SK-N-SH (cell line): Measurements from ENCODE around the gene KIF1A. TPM values are rescaled to one million over a fixed set of nuclear protein-coding genes. Genes with fewer than 3 reads are reported as not detected.

Experiments
- CTCF ChIA-PET: fragments of 300-600, 350-600 bp; formaldehyde crosslinking; extraction: SDS; loops from one replicate; lab custom pipeline; 2021; lab: Yijun Ruan, JAX
- POLR2A ChIA-PET: fragments of 350-600 bp; sonication (Branson Sonifier 250); formaldehyde crosslinking; extraction: SDS; loops from one replicate; lab custom pipeline; 2020; ENCODE audit warnings: antibody characterized with exemption, inconsistent platforms; lab: Yijun Ruan, JAX
- DNase-seq: peaks from one replicate; pipeline ENCODE4 v3.0.0; 2012
- H2AFZ ChIP-seq: fragments of 200-600 bp; sonication (generic); 2 replicates; pipeline ENCODE4 v1.8.1; 2016; ENCODE audit warnings: antibody characterized with exemption, mild to moderate bottlenecking, low read depth
- H3F3A ChIP-seq: fragments of 200-600 bp; sonication (generic); replicated peaks from 2 replicates; pipeline ENCODE3; 2016; ENCODE audit warnings: antibody characterized with exemption, mild to moderate bottlenecking; ENCODE audit not compliant: insufficient read depth
- H3K27ac ChIP-seq, 2 experiments: fragments of 200-500 bp in 1 of 2; fragments of 200-600 bp in 1 of 2; sonication (Bioruptor generic) in 1 of 2; sonication (generic), shearing (Covaris generic) in 1 of 2; 2 replicates each; pipeline versions ENCODE4 v1.5.1 to v1.6.1; 2014 to 2016; ENCODE audit warnings: low read depth in 2 of 2, inconsistent platforms in 1 of 2, low read length in 1 of 2, mild to moderate bottlenecking in 1 of 2, mixed read lengths in 1 of 2
- H3K27me3 ChIP-seq: fragments of 200-600 bp; sonication (generic), shearing (Covaris generic); 2 replicates; pipeline ENCODE4 v1.6.1; 2016; ENCODE audit warnings: mixed run types; ENCODE audit not compliant: insufficient read depth
- H3K36me3 ChIP-seq, 2 experiments: fragments of 200-500 bp in 1 of 2; fragments of 200-600 bp in 1 of 2; sonication (Bioruptor generic) in 1 of 2; sonication (generic) in 1 of 2; replicated peaks in 1 of 2; 2 replicates each; pipeline versions ENCODE3 to v1.5.1; 2014 to 2016; ENCODE audit warnings: low read length in 1 of 2, mild to moderate bottlenecking in 1 of 2; ENCODE audit not compliant: insufficient read depth in 2 of 2, control insufficient read depth in 1 of 2
- H3K4me1 ChIP-seq, 2 experiments: fragments of 200-500 bp in 1 of 2; fragments of 200-600 bp in 1 of 2; sonication (Bioruptor generic) in 1 of 2; sonication (generic), shearing (Covaris generic) in 1 of 2; 2 replicates each; pipeline versions ENCODE4 v1.5.1 to v1.6.1; 2014 to 2016; ENCODE audit warnings: low read depth in 1 of 2, low read length in 1 of 2, mixed run types in 1 of 2; ENCODE audit not compliant: insufficient read depth in 2 of 2, control insufficient read depth in 1 of 2
- H3K4me2 ChIP-seq: fragments of 200-600 bp; sonication (generic), shearing (Covaris generic); 2 replicates; pipeline ENCODE4 v1.6.1; 2017; ENCODE audit warnings: mixed run types
- H3K4me3 ChIP-seq, 2 experiments: fragments of 200-500 bp in 1 of 2; fragments of 200-600 bp in 1 of 2; sonication (Bioruptor generic) in 1 of 2; sonication (generic), shearing (Covaris generic) in 1 of 2; 2 replicates each; pipeline versions ENCODE4 v1.5.1 to v1.8.1; 2014 to 2016; ENCODE audit warnings: low read depth in 2 of 2, inconsistent platforms in 1 of 2, low read length in 1 of 2, mild to moderate bottlenecking in 1 of 2, mixed read lengths in 1 of 2, moderate library complexity in 1 of 2
- H3K79me2 ChIP-seq: fragments of 200-600 bp; sonication (generic); 2 replicates; pipeline ENCODE4 v1.8.1; 2017; ENCODE audit warnings: mild to moderate bottlenecking; ENCODE audit not compliant: insufficient read depth
- H3K9ac ChIP-seq: fragments of 200-600 bp; sonication (generic); 2 replicates; pipeline ENCODE4 v1.6.1; 2017; ENCODE audit warnings: mixed run types
- H3K9me2 ChIP-seq: fragments of 200-600 bp; sonication (generic); 2 replicates; pipeline ENCODE4 v1.6.1; 2017; ENCODE audit warnings: mixed run types
- H3K9me3 ChIP-seq: fragments of 200-600 bp; sonication (generic); 2 replicates; pipeline ENCODE4 v1.6.1; 2017; ENCODE audit warnings: mixed run types, mild to moderate bottlenecking, moderate library complexity
- H4K20me1 ChIP-seq: fragments of 200-600 bp; sonication (generic); 2 replicates; pipeline ENCODE4 v1.6.1; 2017; ENCODE audit warnings: mild to moderate bottlenecking, mixed run types; ENCODE audit not compliant: insufficient read depth
- EP300 ChIP-seq, 2 experiments: IDR thresholded peaks; 2 replicates each; pipeline versions ENCODE4 v1.4.0 to v1.6.1; 2012; ENCODE audit warnings: borderline replicate concordance in 1 of 2, low read depth in 1 of 2, low read length in 1 of 2
- EZH2phosphoT487 ChIP-seq: fragments of 200-600 bp; sonication (generic); IDR thresholded peaks from 2 replicates; pipeline ENCODE4 v1.6.1; 2017; ENCODE audit warnings: low read depth, mixed run types, mild to moderate bottlenecking, antibody characterized with exemption, moderate library complexity, borderline replicate concordance
- FOXJ3 ChIP-seq: sonication (generic); formaldehyde crosslinking; IDR thresholded peaks from 2 replicates; pipeline ENCODE4 v1.5.1; 2020; ENCODE audit warnings: mild to moderate bottlenecking, missing genetic modification reagents
- MEF2A ChIP-seq: IDR thresholded peaks from 2 replicates; pipeline ENCODE4 v1.4.0; 2012; ENCODE audit warnings: low read depth, borderline replicate concordance
- MXI1 ChIP-seq: IDR thresholded peaks from 2 replicates; pipeline ENCODE4 v1.6.1; 2012; ENCODE audit warnings: mild to moderate bottlenecking, low read depth, low read length, improper control_type of control experiment
- NFIC ChIP-seq: IDR thresholded peaks from 2 replicates; pipeline ENCODE4 v1.4.0; 2012; ENCODE audit warnings: borderline replicate concordance
- RAD21 ChIP-seq: IDR thresholded peaks from 2 replicates; pipeline ENCODE4 v1.6.1; 2012; ENCODE audit warnings: mild to moderate bottlenecking, low read length
- RXRA ChIP-seq: IDR thresholded peaks from 2 replicates; pipeline ENCODE4 v1.4.0; 2012; ENCODE audit warnings: low read depth, mild to moderate bottlenecking, borderline replicate concordance
- SMC3 ChIP-seq: IDR thresholded peaks from 2 replicates; pipeline ENCODE4 v1.6.1; 2012; ENCODE audit warnings: low read depth, low read length, improper control_type of control experiment
- TAF1 ChIP-seq: IDR thresholded peaks from 2 replicates; pipeline ENCODE4 v1.6.1; 2012; ENCODE audit warnings: low read depth, mild to moderate bottlenecking, low read length, moderate library complexity, borderline replicate concordance
- WGBS: methylation state at CpG from one replicate; pipeline ENCODE4 v1.1.6; 2017; ENCODE audit warnings: low lambda C conversion rate; 5-methylcytosine and 5-hydroxymethylcytosine counted together
- polyA plus RNA-seq, 3 experiments: library from polyadenylated mRNA; depleted of rRNA; stranded (reverse); fragments of >200 nt; gene quantifications; 2 replicates each; pipeline ENCODE4 v1.2.3, GENCODE V29; 2012
- TF ChIP-seq, protein P1 (sequence below): fragments of 150-350 bp; IDR thresholded peaks from 2 replicates; pipeline ENCODE4 v1.6.1; 2016; ENCODE audit warnings: mild to moderate bottlenecking, low read depth, low read length
- TF ChIP-seq, protein P2 (sequence below): IDR thresholded peaks from 2 replicates; pipeline ENCODE4; 2012
- TF ChIP-seq, protein P3 (sequence below): IDR thresholded peaks from 2 replicates; pipeline ENCODE4 v1.4.0; 2012; ENCODE audit warnings: low read depth

KIF1A gene
- polyA plus RNA-seq, 1 of the 3 experiments (the other 2 are of a cell fraction) = 0.21 TPM

DNA sequence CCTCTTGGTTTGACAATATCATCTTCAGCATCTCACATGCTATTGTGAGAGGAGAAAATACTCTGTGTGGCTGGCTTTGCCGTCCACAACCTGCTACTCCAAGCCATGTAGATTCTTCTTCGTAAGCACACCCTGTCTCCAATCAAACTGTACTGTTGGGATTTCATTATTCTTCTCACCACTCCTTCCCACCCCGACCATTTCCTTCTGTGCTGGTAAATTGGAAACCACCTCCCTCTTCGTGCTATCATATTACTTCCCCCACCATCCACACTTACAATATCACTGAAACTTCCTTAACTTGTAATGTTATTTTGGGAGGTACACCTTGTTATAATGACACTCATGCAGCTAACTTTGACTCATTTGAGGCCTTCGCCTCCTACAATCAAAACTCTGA, 45.4 kb upstream of the KIF1A start (continued):
- TF ChIP-seq, protein P1, sequence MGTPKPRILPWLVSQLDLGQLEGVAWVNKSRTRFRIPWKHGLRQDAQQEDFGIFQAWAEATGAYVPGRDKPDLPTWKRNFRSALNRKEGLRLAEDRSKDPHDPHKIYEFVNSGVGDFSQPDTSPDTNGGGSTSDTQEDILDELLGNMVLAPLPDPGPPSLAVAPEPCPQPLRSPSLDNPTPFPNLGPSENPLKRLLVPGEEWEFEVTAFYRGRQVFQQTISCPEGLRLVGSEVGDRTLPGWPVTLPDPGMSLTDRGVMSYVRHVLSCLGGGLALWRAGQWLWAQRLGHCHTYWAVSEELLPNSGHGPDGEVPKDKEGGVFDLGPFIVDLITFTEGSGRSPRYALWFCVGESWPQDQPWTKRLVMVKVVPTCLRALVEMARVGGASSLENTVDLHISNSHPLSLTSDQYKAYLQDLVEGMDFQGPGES = no peak
- TF ChIP-seq RXRA (no peak), MXI1 (no peak)

DNA sequence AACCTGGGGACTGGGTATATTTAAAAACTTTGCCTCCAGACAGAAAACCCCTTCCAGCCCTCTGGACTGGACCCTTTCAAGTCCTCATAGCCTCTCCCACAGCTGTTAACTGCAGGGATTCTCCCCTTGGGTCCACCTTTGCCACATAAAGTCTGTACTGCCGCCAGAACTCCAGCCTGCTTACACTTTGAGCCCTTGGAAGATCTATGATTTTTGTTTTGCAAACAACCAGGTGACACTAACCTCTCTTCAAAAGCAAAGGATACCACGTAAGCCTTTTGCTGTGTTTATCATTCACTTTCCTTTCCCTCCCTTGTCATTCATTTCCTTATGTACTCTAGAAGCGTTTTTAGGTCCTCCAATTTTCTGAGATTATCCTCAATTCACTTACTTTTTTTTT, 44.5 kb upstream of the KIF1A start:
- WGBS = 31% methylated on average over 3 of the region's 3 CpGs
- POLR2A ChIA-PET = no interaction called here
- Histone ChIP-seq H3K9me3 (no peaks in the 10 kb centered on the region), H2AFZ (no peak overlapping the region), H3K9me2 (no peaks in the 10 kb centered on the region), H3K4me1 (no peaks in the 10 kb centered on the region), H3K27me3 (peaks cover 19% of the 10 kb centered on the region), H3K4me3 (no peak overlapping the region), H3K36me3 (no peaks in the 10 kb centered on the region), H4K20me1 (no peaks in the 10 kb centered on the region), H3K4me2 (no peak overlapping the region), H3F3A (no peaks in the 10 kb centered on the region), H3K9ac (no peak overlapping the region), H3K27ac (no peak overlapping the region), H3K79me2 (no peaks in the 10 kb centered on the region)
- DNase-seq = no peak
- CTCF ChIA-PET = interaction anchor here (6.4 kb wide), 1 partner anchor 13 kb away, joined by 44 read pairs; no protein-coding TSS in a partner anchor
- TF ChIP-seq RAD21 (no peak), NFIC (no peak), FOXJ3 (CRISPR knock-in tag) (no peak), SMC3 (no peak), EZH2phosphoT487 (no peak)
- TF ChIP-seq, protein P2, sequence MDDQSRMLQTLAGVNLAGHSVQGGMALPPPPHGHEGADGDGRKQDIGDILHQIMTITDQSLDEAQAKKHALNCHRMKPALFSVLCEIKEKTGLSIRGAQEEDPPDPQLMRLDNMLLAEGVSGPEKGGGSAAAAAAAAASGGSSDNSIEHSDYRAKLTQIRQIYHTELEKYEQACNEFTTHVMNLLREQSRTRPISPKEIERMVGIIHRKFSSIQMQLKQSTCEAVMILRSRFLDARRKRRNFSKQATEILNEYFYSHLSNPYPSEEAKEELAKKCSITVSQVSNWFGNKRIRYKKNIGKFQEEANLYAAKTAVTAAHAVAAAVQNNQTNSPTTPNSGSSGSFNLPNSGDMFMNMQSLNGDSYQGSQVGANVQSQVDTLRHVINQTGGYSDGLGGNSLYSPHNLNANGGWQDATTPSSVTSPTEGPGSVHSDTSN = no peak

DNA sequence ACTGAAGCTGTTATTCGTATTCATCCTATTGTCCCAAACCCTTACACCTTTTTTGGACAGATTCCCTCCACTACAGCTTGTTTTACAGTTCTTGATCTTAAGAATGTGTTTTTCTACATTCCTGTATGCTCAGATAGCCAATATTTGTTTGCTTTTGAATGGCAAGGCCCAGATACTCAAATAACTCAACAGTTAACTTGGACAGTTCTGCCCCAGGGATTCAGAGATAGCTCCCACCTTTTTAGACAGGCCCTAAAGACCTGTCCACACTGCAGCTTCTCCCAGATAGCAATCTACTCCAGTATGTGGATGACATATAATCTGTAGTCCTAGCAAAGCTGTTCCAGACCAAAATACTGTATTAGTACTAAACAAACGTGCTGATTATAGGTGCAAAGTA, 41.5 kb upstream of the KIF1A start:
- Histone ChIP-seq H3K4me3 (no peak overlapping the region), H3K79me2 (no peaks in the 10 kb centered on the region), H4K20me1 (no peaks in the 10 kb centered on the region), H3K9ac (no peak overlapping the region), H3K27ac (no peak overlapping the region), H3K9me2 (no peaks in the 10 kb centered on the region), H3K36me3 (no peaks in the 10 kb centered on the region), H3K27me3 (peaks cover 19% of the 10 kb centered on the region), H3K4me1 (no peaks in the 10 kb centered on the region), H3K9me3 (no peaks in the 10 kb centered on the region), H3K4me2 (no peak overlapping the region), H3F3A (no peaks in the 10 kb centered on the region)
- POLR2A ChIA-PET = interaction anchor here (0.6 kb wide), 1 partner anchor 391 kb away, joined by 3 read pairs; no protein-coding TSS in a partner anchor
- 21% methylated on average over 2 of the region's 2 CpGs for WGBS
- CTCF ChIA-PET = interaction anchor here (1.0 to 6.4 kb wide), 4 partner anchors 10 to 217 kb away, joined by 3 to 44 read pairs (median 6); no protein-coding TSS in a partner anchor
- DNase-seq = no peak
- TF ChIP-seq RXRA (no peak), RAD21 (no peak), MEF2A (no peak), TAF1 (no peak), EP300 (IDR thresholded peaks at IDR 0.05; ENCODE audit: borderline replicate concordance in 1 of 2, low read depth in 1 of 2, low read length in 1 of 2) (no peak)
- TF ChIP-seq, protein P1 = no peak
- TF ChIP-seq, protein P3, sequence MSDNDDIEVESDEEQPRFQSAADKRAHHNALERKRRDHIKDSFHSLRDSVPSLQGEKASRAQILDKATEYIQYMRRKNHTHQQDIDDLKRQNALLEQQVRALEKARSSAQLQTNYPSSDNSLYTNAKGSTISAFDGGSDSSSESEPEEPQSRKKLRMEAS = no peak
- TF ChIP-seq, all 33 proteins: peak for 0
- no peak overlapping the region for H2AFZ ChIP-seq
